K562 (cell line): ENCODE data around the gene C1orf122. TPM values are rescaled to one million over a fixed set of nuclear protein-coding genes. Genes with fewer than 3 reads are reported as not detected.
A peak's percentile ranks its signal among the peaks of the same experiment; 100 is the strongest.

Source experiments
- BCL6 ChIP-seq: fragments of 250-450 bp; sonication (Bioruptor Pico); IDR thresholded peaks from 2 replicates; pipeline ENCODE4 v1.4.0; 2020
- ETS1 ChIP-seq: conservative IDR thresholded peaks from 2 replicates; pipeline ENCODE4 v1.6.1; 2011; ENCODE audit warnings: low read depth, mild to moderate bottlenecking, low read length; ENCODE audit not compliant: control insufficient read depth
- ETV6 ChIP-seq, 3 experiments: fragments of 150-350 bp in 1 of 3; sonication (generic) in 1 of 3; formaldehyde crosslinking in 1 of 3; IDR thresholded peaks; 2 replicates each; pipeline versions ENCODE4 v1.6.1 to v1.8.0; 2014 to 2022; ENCODE audit warnings: borderline replicate concordance in 2 of 3, low read depth in 2 of 3, antibody characterized with exemption in 1 of 3, low read length in 1 of 3, mild to moderate bottlenecking in 1 of 3, missing genetic modification reagents in 1 of 3
- JUN ChIP-seq, 2 experiments: sonication (generic) in 1 of 2; formaldehyde crosslinking in 1 of 2; IDR thresholded peaks; 2 replicates each; pipeline versions ENCODE4 v1.6.1 to v1.8.0; 2012 to 2022; ENCODE audit warnings: borderline replicate concordance in 2 of 2, mild to moderate bottlenecking in 2 of 2, improper control_type of control experiment in 1 of 2, low read depth in 1 of 2, low read length in 1 of 2, missing genetic modification reagents in 1 of 2
- POLR2AphosphoS2 ChIP-seq: IDR thresholded peaks from 2 replicates; pipeline ENCODE4 v1.6.1; 2012; ENCODE audit warnings: low read length, improper control_type of control experiment
- RERE ChIP-seq: sonication (generic); formaldehyde crosslinking; IDR thresholded peaks from 2 replicates; pipeline ENCODE4 v1.8.0; 2023; ENCODE audit warnings: missing genetic modification reagents, mild to moderate bottlenecking, borderline replicate concordance
- RFX1 ChIP-seq: fragments of 450-650 bp; IDR thresholded peaks from 2 replicates; pipeline ENCODE4 v1.6.1; 2016; ENCODE audit warnings: mild to moderate bottlenecking, moderate library complexity
- SAFB ChIP-seq: fragments of 200-400 bp; formaldehyde crosslinking; IDR thresholded peaks from 2 replicates; pipeline ENCODE4 v1.6.1; 2017; ENCODE audit warnings: low read depth, low read length, borderline replicate concordance
- TEAD2 ChIP-seq: fragments of 450-650 bp; IDR thresholded peaks from 2 replicates; pipeline ENCODE4 v1.6.1; 2016; ENCODE audit warnings: missing genetic modification characterization, control low read depth, missing compliant biosample characterization
- THRB ChIP-seq: fragments of 450-650 bp; formaldehyde crosslinking; conservative IDR thresholded peaks from 2 replicates; pipeline ENCODE4 v1.4.0; 2022; ENCODE audit warnings: mild to moderate bottlenecking, missing genetic modification characterization
- TOE1 ChIP-seq, 2 experiments: fragments of 450-650 bp in 1 of 2; sonication (generic) in 1 of 2; formaldehyde crosslinking in 1 of 2; IDR thresholded peaks; 2 replicates each; pipeline versions ENCODE4 v1.7.1 to v1.8.0; 2016 to 2022; ENCODE audit warnings: borderline replicate concordance in 2 of 2, mild to moderate bottlenecking in 2 of 2, antibody characterized with exemption in 1 of 2, inconsistent platforms in 1 of 2, low read depth in 1 of 2, missing genetic modification reagents in 1 of 2, moderate library complexity in 1 of 2
- YY1 ChIP-seq, 3 experiments: IDR thresholded peaks; 2 replicates each; pipeline ENCODE4 v1.6.1; 2011; ENCODE audit warnings: low read length in 2 of 3, mild to moderate bottlenecking in 2 of 3, moderate library complexity in 2 of 3, borderline replicate concordance in 1 of 3, control low read depth in 1 of 3, low read depth in 1 of 3; ENCODE audit not compliant: insufficient read depth in 3 of 3, insufficient replicate concordance in 2 of 3, control insufficient read depth in 1 of 3, insufficient read length in 1 of 3; ENCODE audit errors: extremely low read depth in 1 of 3
- ZNF232 ChIP-seq: sonication (generic); formaldehyde crosslinking; IDR thresholded peaks from 2 replicates; pipeline ENCODE4 v1.8.0; 2022; ENCODE audit warnings: mild to moderate bottlenecking, missing genetic modification reagents
- ZNF57 ChIP-seq: fragments of 450-650 bp; formaldehyde crosslinking; IDR thresholded peaks from 2 replicates; pipeline ENCODE4 v1.4.0; 2020; ENCODE audit warnings: mild to moderate bottlenecking, moderate library complexity
- ZNF740 ChIP-seq, 3 experiments: fragments of 200-800 bp in 1 of 3; sonication (Bioruptor generic) in 1 of 3; sonication (generic) in 1 of 3; formaldehyde crosslinking in 1 of 3; IDR thresholded peaks; 2 replicates each; pipeline versions ENCODE4 v1.6.1 to v1.8.0; 2016 to 2022; ENCODE audit warnings: mild to moderate bottlenecking in 2 of 3, missing compliant biosample characterization in 2 of 3, missing genetic modification characterization in 2 of 3, missing genetic modification reagents in 1 of 3
- polyA plus RNA-seq, 8 experiments: library from polyadenylated mRNA; depleted of rRNA in 4 of 8; stranded (reverse) in 5 of 8; unstranded in 3 of 8; fragments of >200 nt; fragmentation: Nextera tagmentation in 2 of 8; fragmentation: Illumina TruSeq in 1 of 8; extraction: Ambion mirVana in 2 of 8; extraction: Trizol in 1 of 8; gene quantifications; 2 replicates each; pipeline versions ENCODE4 v1.2.1 to v1.2.3, GENCODE V29; 2011 to 2014; ENCODE audit warnings: inconsistent platforms in 1 of 8, missing spikeins in 1 of 8
- total RNA-seq, 7 experiments: library from RNA; depleted of rRNA in 6 of 7; stranded (reverse); fragments of >200 nt in 6 of 7; fragmentation: Illumina TruSeq in 2 of 7; extraction: Trizol in 2 of 7; gene quantifications; 2 replicates each; pipeline versions ENCODE4 v1.2.1 to v1.2.3, GENCODE V29; 2011 to 2021; ENCODE audit warnings: low replicate concordance in 1 of 7

The C1orf122 gene
- total and polyA plus RNA-seq, 9 of the 15 experiments (the other 6 are each of a cell fraction or from before 2014, with no cell fraction given) = 3.6 to 70.9 (median 17.3) TPM

GRCh38 chr1:37764414-37764825, 43.2 kb upstream of the C1orf122 start (continued):
- TF ChIP-seq JUN (IDR thresholded peaks at IDR 0.05; ENCODE audit: borderline replicate concordance, low read depth, low read length) (no peak), JUN (CRISPR knock-in tag; IDR thresholded peaks at IDR 0.05; ENCODE audit: borderline replicate concordance) (peak; percentile 99), YY1 (IDR thresholded peaks at IDR 0.05; ENCODE audit: borderline replicate concordance in 1 of 3, control insufficient read depth in 1 of 3, extremely low read depth in 1 of 3, insufficient read depth in 3 of 3, insufficient read length in 1 of 3, insufficient replicate concordance in 2 of 3, low read depth in 1 of 3, low read length in 2 of 3) (peak in 1 of 3 experiments; percentile 27), ETV6 (IDR thresholded peaks at IDR 0.05; ENCODE audit: borderline replicate concordance in 1 of 2, low read depth in 2 of 2, low read length in 1 of 2) (no peak), ETV6 (CRISPR knock-in tag; IDR thresholded peaks at IDR 0.05; ENCODE audit: borderline replicate concordance) (peak; percentile 98), TOE1 (IDR thresholded peaks at IDR 0.05; ENCODE audit: borderline replicate concordance) (no peak), TOE1 (CRISPR knock-in tag; IDR thresholded peaks at IDR 0.05; ENCODE audit: borderline replicate concordance, low read depth) (peak; percentile 99), POLR2AphosphoS2 (no peak), TEAD2 (tag) (peak; percentile 55; the same call in 1 of the 2 replicates), ZNF57 (CRISPR knock-in tag) (no peak), RFX1 (no peak), ETS1 (peak; percentile 95), SAFB (no peak), THRB (CRISPR knock-in tag) (peak; percentile 69; the same call in 1 of the 2 replicates), ZNF232 (peak; percentile 99), RERE (no peak; the same call in 1 of the 2 replicates), BCL6 (CRISPR knock-in tag) (0 out of 2 replicates have a peak, but pooled peaks have one; percentile 10), ZNF740 (CRISPR knock-in tag; IDR thresholded peaks at IDR 0.05) (peak; percentile 84), ZNF740 (tag; IDR thresholded peaks at IDR 0.05) (no peak)
